HG02938 (cell line): ENCODE measurements around the gene ARHGAP33.

Experiments used
- ATAC-seq: cut with Tn5 transposase; IDR thresholded peaks from one replicate; pipeline ENCODE4 v1.9.1; 2021; ENCODE audit warnings: mild to moderate bottlenecking, moderate library complexity; ENCODE audit not compliant: unreplicated experiment

The ARHGAP33 gene

GRCh38 chr19:35776102-35776788 is 881 bp downstream of the ARHGAP33 start:
- ATAC-seq = no peak

GRCh38 chr19:35777086-35777841 is 1.9 kb downstream of the ARHGAP33 start:
- ATAC-seq = no peak

GRCh38 chr19:35777961-35778360 is 2.6 kb downstream of the ARHGAP33 start:
- no peak for ATAC-seq

GRCh38 chr19:35779033-35779432 is 3.7 kb downstream of the ARHGAP33 start:
- no peak for ATAC-seq

- ATAC-seq = no peak
Measured at GRCh38 chr19:35780058-35780457, 4.7 kb downstream of the ARHGAP33 start.

GRCh38 chr19:35780717-35781116 is 5.4 kb downstream of the ARHGAP33 start:
- ATAC-seq = no peak

- ATAC-seq = no peak
Measured at GRCh38 chr19:35781650-35782049, 6.3 kb downstream of the ARHGAP33 start.

GRCh38 chr19:35782589-35782988 is 7.2 kb downstream of the ARHGAP33 start:
- no peak for ATAC-seq

- ATAC-seq = no peak
Measured at GRCh38 chr19:35783469-35784434, 8.4 kb downstream of the ARHGAP33 start.

- ATAC-seq = no peak
Measured at GRCh38 chr19:35784503-35785338, 9.4 kb downstream of the ARHGAP33 start.

GRCh38 chr19:35785339-35785627 is 9.9 kb downstream of the ARHGAP33 start:
- ATAC-seq = no peak

- no peak for ATAC-seq
Measured at GRCh38 chr19:35786299-35787160, 11.2 kb downstream of the ARHGAP33 start.

- ATAC-seq = no peak
Measured at GRCh38 chr19:35787227-35787799, 11.9 kb downstream of the ARHGAP33 start.

- no peak for ATAC-seq
Measured at GRCh38 chr19:35788205-35788960, 13.0 kb downstream of the ARHGAP33 start.

- no peak for ATAC-seq
Measured at GRCh38 chr19:35789195-35789977, 14.0 kb downstream of the ARHGAP33 start.

GRCh38 chr19:35789978-35790944 is 14.9 kb downstream of the ARHGAP33 start:
- no peak for ATAC-seq
